Smooth muscle cell (in vitro differentiated cells): ENCODE measurements around the gene OLFML2A. TPM values are rescaled to one million over a fixed set of nuclear protein-coding genes. Genes with fewer than 3 reads are reported as not detected.
A peak's percentile ranks its signal among the peaks of the same experiment; 100 is the strongest.
"Not testable (repeated sequence)": the region's sequence is repeated elsewhere in the genome, so short reads cannot be mapped to it uniquely, and the experiment has no call there.

Experiments
- DNase-seq: peaks from one replicate; lab custom pipeline; 2025; ENCODE audit not compliant: unreplicated experiment; lab: John Stamatoyannopoulos, UW
- H2AFZ ChIP-seq: fragments of 200-600 bp; sonication (generic); 2 replicates; pipeline ENCODE4 v1.6.0; 2016; ENCODE audit warnings: antibody characterized with exemption, low read depth, mild to moderate bottlenecking
- H3F3A ChIP-seq: fragments of 200-600 bp; sonication (generic); 2 replicates; pipeline ENCODE4 v1.6.0; 2017; ENCODE audit warnings: antibody characterized with exemption, low read depth
- H3K27ac ChIP-seq: fragments of 200-600 bp; sonication (generic); 2 replicates; pipeline ENCODE4 v1.5.1; 2016; ENCODE audit warnings: low read depth, mild to moderate bottlenecking
- H3K27me3 ChIP-seq: fragments of 200-600 bp; sonication (generic); 2 replicates; pipeline ENCODE4 v1.6.1; 2016; ENCODE audit warnings: low read depth, mild to moderate bottlenecking
- H3K36me3 ChIP-seq: fragments of 200-600 bp; sonication (generic); 2 replicates; pipeline ENCODE4 v1.5.1; 2016; ENCODE audit warnings: low read depth
- H3K4me1 ChIP-seq: fragments of 200-600 bp; sonication (generic); 2 replicates; pipeline ENCODE4 v1.5.1; 2016; ENCODE audit warnings: low read depth
- H3K4me2 ChIP-seq: fragments of 200-600 bp; sonication (generic); 2 replicates; pipeline ENCODE4 v1.6.0; 2016; ENCODE audit warnings: mild to moderate bottlenecking
- H3K4me3 ChIP-seq: fragments of 200-600 bp; sonication (generic); 2 replicates; pipeline ENCODE4 v1.5.1; 2016; ENCODE audit warnings: mild to moderate bottlenecking
- H3K79me2 ChIP-seq: fragments of 200-600 bp; sonication (generic); 2 replicates; pipeline ENCODE4 v1.6.0; 2016; ENCODE audit warnings: low read depth, mild to moderate bottlenecking
- H3K9ac ChIP-seq: fragments of 200-600 bp; sonication (generic); 2 replicates; pipeline ENCODE4 v1.6.0; 2016; ENCODE audit warnings: low read depth
- H3K9me3 ChIP-seq: fragments of 200-600 bp; sonication (generic); replicated peaks from 2 replicates; pipeline ENCODE4 v1.5.1; 2016; ENCODE audit warnings: low read depth
- H4K20me1 ChIP-seq: fragments of 200-600 bp; sonication (generic); 2 replicates; pipeline ENCODE4 v1.6.0; 2016; ENCODE audit warnings: low read depth
- WGBS: methylation state at CpG from one replicate; pipeline ENCODE4 v1.1.7; 2016; ENCODE audit warnings: low lambda C conversion rate; 5-methylcytosine and 5-hydroxymethylcytosine counted together
- polyA plus RNA-seq: library from polyadenylated mRNA; unstranded; fragments of >200 nt; fragmentation: Nextera tagmentation; extraction: Ambion mirVana; gene quantifications from 2 replicates; pipeline ENCODE4 v1.2.1, GENCODE V29; 2016
- total RNA-seq: library from RNA; depleted of rRNA; stranded (reverse); fragments of >200 nt; gene quantifications from 2 replicates; pipeline ENCODE4 v1.2.3, GENCODE V29; 2014
- TF ChIP-seq, protein P1 (sequence below): fragments of 200-600 bp; sonication (generic); IDR thresholded peaks from 2 replicates; pipeline ENCODE4 v1.5.1; 2017; ENCODE audit warnings: borderline replicate concordance, mild to moderate bottlenecking, antibody characterized with exemption; ENCODE audit not compliant: insufficient read depth, poor library complexity, severe bottlenecking

OLFML2A gene
- total and polyA plus RNA-seq, 2 experiments from 2014 or later = 3.5 to 17.0 TPM

DNA sequence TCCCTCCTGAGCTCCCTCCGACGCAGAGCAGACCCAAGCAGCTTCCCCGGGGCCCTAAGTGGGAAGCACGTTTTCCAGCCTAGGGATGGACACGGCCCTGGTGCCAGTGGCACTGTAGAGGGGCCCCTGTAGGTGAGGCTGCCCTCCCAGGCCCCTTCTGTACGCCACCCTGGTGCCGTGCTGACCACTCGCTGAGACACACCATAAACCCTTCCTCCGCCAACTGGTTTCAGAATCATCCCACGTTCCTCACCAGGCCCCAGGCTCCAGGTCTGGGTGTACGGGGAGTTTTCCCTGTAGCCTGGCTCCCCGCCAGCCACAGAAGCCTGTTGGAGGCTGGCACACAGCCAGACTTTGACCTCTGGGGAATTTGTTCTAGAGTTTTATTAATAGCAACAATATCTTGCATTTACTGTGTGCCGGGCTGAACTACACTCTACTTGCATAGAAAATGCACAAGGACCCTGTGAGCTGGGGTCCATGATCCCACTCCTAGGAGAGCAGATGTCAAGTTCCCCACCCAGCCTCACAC lies 58.2 kb downstream of the OLFML2A start:
- Histone ChIP-seq H3K4me3 (no peak overlapping the region), H2AFZ (no peak overlapping the region), H3F3A (peaks cover 2% of the 10 kb centered on the region), H3K27me3 (no peaks in the 10 kb centered on the region), H4K20me1 (no peaks in the 10 kb centered on the region), H3K27ac (no peak overlapping the region), H3K4me2 (peak overlapping the region; percentile 66), H3K36me3 (no peaks in the 10 kb centered on the region), H3K9me3 (no peaks in the 10 kb centered on the region), H3K9ac (no peak overlapping the region), H3K79me2 (no peaks in the 10 kb centered on the region), H3K4me1 (no peaks in the 10 kb centered on the region)
- TF ChIP-seq, protein P1, sequence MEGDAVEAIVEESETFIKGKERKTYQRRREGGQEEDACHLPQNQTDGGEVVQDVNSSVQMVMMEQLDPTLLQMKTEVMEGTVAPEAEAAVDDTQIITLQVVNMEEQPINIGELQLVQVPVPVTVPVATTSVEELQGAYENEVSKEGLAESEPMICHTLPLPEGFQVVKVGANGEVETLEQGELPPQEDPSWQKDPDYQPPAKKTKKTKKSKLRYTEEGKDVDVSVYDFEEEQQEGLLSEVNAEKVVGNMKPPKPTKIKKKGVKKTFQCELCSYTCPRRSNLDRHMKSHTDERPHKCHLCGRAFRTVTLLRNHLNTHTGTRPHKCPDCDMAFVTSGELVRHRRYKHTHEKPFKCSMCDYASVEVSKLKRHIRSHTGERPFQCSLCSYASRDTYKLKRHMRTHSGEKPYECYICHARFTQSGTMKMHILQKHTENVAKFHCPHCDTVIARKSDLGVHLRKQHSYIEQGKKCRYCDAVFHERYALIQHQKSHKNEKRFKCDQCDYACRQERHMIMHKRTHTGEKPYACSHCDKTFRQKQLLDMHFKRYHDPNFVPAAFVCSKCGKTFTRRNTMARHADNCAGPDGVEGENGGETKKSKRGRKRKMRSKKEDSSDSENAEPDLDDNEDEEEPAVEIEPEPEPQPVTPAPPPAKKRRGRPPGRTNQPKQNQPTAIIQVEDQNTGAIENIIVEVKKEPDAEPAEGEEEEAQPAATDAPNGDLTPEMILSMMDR = no peak
- peak; percentile 41 for DNase-seq
- 61% methylated on average over 13 of the region's 13 CpGs for WGBS

DNA sequence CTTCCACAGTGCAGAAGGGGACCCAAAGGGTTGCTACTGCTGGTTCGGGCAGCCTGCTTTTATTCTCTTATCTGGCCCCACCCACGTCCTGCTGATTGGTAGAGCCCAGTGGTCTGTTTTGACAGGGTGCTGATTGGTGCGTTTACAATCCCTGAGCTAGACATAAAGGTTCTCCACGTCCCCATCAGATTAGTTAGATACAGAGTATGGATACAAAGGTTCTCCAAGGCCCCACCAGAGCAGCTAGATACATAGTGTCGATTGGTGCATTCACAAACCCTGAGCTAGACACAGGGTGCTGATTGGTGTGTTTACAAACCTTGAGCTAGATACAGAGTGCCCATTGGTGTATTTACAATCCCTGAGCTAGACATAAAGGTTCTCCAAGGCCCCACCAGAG lies 61.2 kb downstream of the OLFML2A start:
- DNase-seq, H3K27ac ChIP-seq, H4K20me1 ChIP-seq, H3K4me2 ChIP-seq, H3K9me3 ChIP-seq, H3K4me3 ChIP-seq, H2AFZ ChIP-seq, H3K9ac ChIP-seq, H3K79me2 ChIP-seq, H3K27me3 ChIP-seq, H3F3A ChIP-seq, H3K4me1 ChIP-seq, H3K36me3 ChIP-seq: not testable (repeated sequence)
- 85% methylated on average over 5 of the region's 5 CpGs for WGBS

DNA sequence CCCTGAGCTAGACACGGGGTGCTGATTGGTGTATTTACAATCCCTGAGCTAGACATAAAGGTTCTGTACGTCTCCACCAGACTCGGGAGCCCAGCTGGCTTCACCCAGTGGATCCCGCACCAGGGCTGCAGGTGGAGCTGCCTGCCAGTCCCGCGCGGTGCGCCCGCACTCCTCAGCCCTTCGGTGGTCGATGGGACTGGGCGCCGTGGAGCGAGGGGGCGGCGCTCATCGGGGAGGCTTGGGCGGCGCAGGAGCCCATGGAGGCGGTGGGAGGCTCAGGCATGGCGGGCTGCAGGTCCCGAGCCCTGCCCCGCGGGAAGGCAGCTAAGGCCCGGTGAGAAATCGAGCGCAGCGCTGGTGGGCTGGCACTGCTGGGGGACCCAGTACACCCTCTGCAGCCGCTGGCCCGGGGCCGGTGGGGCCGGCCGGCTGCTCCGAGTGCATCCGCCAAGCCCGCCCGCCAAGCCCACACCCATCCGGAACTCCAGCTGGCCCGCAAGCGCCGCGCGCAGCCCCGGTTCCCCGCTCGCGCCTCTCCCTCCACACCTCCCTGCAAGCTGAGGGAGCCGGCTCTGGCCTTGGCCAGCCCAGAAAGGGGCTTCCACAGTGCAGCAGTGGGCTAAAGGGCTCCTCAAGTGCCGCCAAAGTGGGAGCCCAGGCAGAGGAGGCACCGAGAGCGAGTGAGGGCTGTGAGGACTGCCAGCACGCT lies 61.8 kb downstream of the OLFML2A start:
- H3K79me2 ChIP-seq, H3K9ac ChIP-seq, H3K27ac ChIP-seq, H3K4me3 ChIP-seq, H3K36me3 ChIP-seq, DNase-seq, H3F3A ChIP-seq, H4K20me1 ChIP-seq, H3K4me2 ChIP-seq, H3K9me3 ChIP-seq, H3K4me1 ChIP-seq, H3K27me3 ChIP-seq, H2AFZ ChIP-seq: not testable (repeated sequence)
- WGBS = 99% methylated on average over 27 of the region's 52 CpGs

DNA sequence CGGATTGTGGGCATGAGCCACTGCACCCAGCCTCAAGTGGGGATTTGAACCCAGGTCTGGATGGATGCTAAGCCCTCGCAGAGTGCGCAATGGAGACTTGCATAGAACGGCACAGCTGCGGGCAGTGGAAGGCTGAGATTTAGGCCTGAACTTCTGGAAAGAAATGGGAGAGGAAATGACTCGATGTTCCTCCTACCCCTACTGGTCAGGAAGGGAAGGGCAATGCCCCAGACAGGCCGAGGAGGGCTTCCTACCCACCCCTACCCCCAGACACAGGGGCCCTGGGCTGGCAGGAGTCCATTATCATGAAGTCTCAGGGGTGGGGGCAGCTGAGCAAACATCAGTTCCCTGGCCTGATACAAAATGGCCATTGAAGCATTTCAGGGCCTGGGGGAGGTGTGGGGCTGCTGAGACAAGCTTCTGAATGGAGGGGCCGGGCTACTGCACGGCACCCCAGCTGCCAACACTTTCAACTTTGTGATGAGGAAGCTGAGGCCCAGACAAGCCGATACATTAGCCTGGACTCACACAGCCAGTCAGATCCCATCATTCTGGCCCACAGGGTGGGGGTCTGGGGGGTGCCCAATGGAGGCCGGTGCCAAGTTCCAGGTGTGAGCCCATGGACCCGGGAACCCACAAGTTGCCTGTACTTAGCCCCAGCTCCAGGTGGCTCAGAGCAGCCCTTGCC lies 62.8 kb downstream of the OLFML2A start:
- Histone ChIP-seq H3K36me3 (no peaks in the 10 kb centered on the region), H3F3A (no peaks in the 10 kb centered on the region), H3K4me2 (no peak overlapping the region), H3K4me3 (no peak overlapping the region), H4K20me1 (no peaks in the 10 kb centered on the region), H3K4me1 (no peaks in the 10 kb centered on the region), H3K9me3 (no peaks in the 10 kb centered on the region), H3K9ac (no peak overlapping the region), H3K27ac (no peak overlapping the region), H3K79me2 (no peaks in the 10 kb centered on the region), H3K27me3 (no peaks in the 10 kb centered on the region), H2AFZ (no peak overlapping the region)
- DNase-seq = no peak
- TF ChIP-seq, protein P1 = peak; percentile 43
- WGBS = 75% methylated on average over 11 of the region's 12 CpGs
